CD4-positive, CD25-positive, alpha-beta regulatory T cell (primary cell): ENCODE results near the gene SPDYE16. TPM values are rescaled to one million over a fixed set of nuclear protein-coding genes. Genes with fewer than 3 reads are reported as not detected.
"Not testable (repeated sequence)": the region's sequence is repeated elsewhere in the genome, so short reads cannot be mapped to it uniquely, and the experiment has no call there.

Experiments used
- ATAC-seq, 2 donors: fragments of 150-1000 bp; cut with Tn5 transposase; one replicate each; pipeline ENCODE4 v1.10.0; 2021; ENCODE audit warnings: low read depth in 2 of 2, moderate number of reproducible peaks in 2 of 2, moderate library complexity in 1 of 2
- DNase-seq, 3 donors: peaks; one replicate each; pipeline versions ENCODE4 v3.0.0 to v3.0.0-alpha.2; 2012 to 2022; ENCODE audit warnings: mixed read lengths in 1 of 3
- H3K27ac ChIP-seq: one replicate; pipeline ENCODE4 v1.7.0; 2013; ENCODE audit warnings: mild to moderate bottlenecking, low read length; ENCODE audit not compliant: insufficient read depth, poor library complexity, severe bottlenecking
- H3K27me3 ChIP-seq: one replicate; pipeline ENCODE4 v1.7.0; 2013; ENCODE audit warnings: low read length; ENCODE audit not compliant: control insufficient read depth, insufficient read depth
- H3K36me3 ChIP-seq: one replicate; pipeline ENCODE4 v1.7.0; 2013; ENCODE audit warnings: mild to moderate bottlenecking, low read length, moderate library complexity; ENCODE audit not compliant: control insufficient read depth, insufficient read depth
- H3K4me1 ChIP-seq: 2 replicates; pipeline ENCODE4 v1.7.0; 2013; ENCODE audit warnings: mild to moderate bottlenecking, low read length; ENCODE audit not compliant: insufficient read depth, control insufficient read depth, poor library complexity, severe bottlenecking
- H3K4me3 ChIP-seq: one replicate; pipeline ENCODE4 v1.7.0; 2013; ENCODE audit warnings: low read depth, mild to moderate bottlenecking, low read length, moderate library complexity
- H3K9me3 ChIP-seq, 2 experiments: 1 replicate in 1 of 2; 2 replicates in 1 of 2; pipeline ENCODE4 v1.7.0; 2013; ENCODE audit warnings: low read length in 2 of 2, mild to moderate bottlenecking in 1 of 2, moderate library complexity in 1 of 2; ENCODE audit not compliant: control insufficient read depth in 2 of 2
- H3K27ac Mint-ChIP-seq, 3 donors: one replicate each; pipeline ENCODE4 v1.8.0; 2020 to 2022; ENCODE audit warnings: mild to moderate bottlenecking in 3 of 3, mixed read lengths in 3 of 3, moderate library complexity in 2 of 3
- H3K27me3 Mint-ChIP-seq: one replicate; pipeline ENCODE4 v1.8.0; 2022; ENCODE audit warnings: mild to moderate bottlenecking, mixed read lengths
- H3K36me3 Mint-ChIP-seq: one replicate; pipeline ENCODE4 v1.8.0; 2020; ENCODE audit warnings: mixed read lengths
- H3K4me1 Mint-ChIP-seq, 4 donors: one replicate each; pipeline ENCODE4 v1.8.0; 2020 to 2022; ENCODE audit warnings: mixed read lengths in 4 of 4, mild to moderate bottlenecking in 1 of 4
- H3K4me3 Mint-ChIP-seq, 4 donors: one replicate each; pipeline ENCODE4 v1.8.0; 2020 to 2022; ENCODE audit warnings: mild to moderate bottlenecking in 4 of 4, mixed read lengths in 4 of 4, moderate library complexity in 3 of 4
- H3K9me3 Mint-ChIP-seq, 7 donors: one replicate each; pipeline ENCODE4 v1.8.0; 2020 to 2022; ENCODE audit warnings: mixed read lengths in 7 of 7, mild to moderate bottlenecking in 3 of 7, moderate library complexity in 2 of 7
- polyA plus RNA-seq, 4 donors: library from polyadenylated mRNA; unstranded; fragments of 300-500 nt; fragmentation: Illumina TruSeq; gene quantifications; one replicate each; pipeline ENCODE4 v1.2.3, GENCODE V29; 2021
- total RNA-seq: library from RNA; stranded (reverse); gene quantifications from one replicate; pipeline ENCODE4 v1.2.3, GENCODE V29; 2022

SPDYE16 gene
- total and polyA plus RNA-seq, 5 donors from 2014 or later: 0.06 to 2.9 (median 0.09) TPM; not detected in 2

- Mint-ChIP-seq H3K27me3 (no peaks in the 10 kb centered on the region), H3K27ac (no peak overlapping the region), H3K4me1 (peaks cover 0 to 2% (median 0%) of the 10 kb centered on the region in 4 donors), H3K9me3 (no peaks in the 10 kb centered on the region), H3K36me3 (no peaks in the 10 kb centered on the region), H3K4me3 (no peak overlapping the region)
- no peak for DNase-seq
- Histone ChIP-seq H3K27me3 (no peaks in the 10 kb centered on the region), H3K9me3 (no peaks in the 10 kb centered on the region), H3K36me3 (peaks cover 5% of the 10 kb centered on the region), H3K4me1 (no peaks in the 10 kb centered on the region), H3K4me3 (no peak overlapping the region), H3K27ac (no peak overlapping the region)
- ATAC-seq: no peak
Observed at GRCh38 chr7:76505168-76506080, 37.7 kb downstream of the SPDYE16 start.

- ATAC-seq: peak in 1 of 2 donors; percentile 6
- not testable (repeated sequence) for H3K27me3 Mint-ChIP-seq, H3K36me3 Mint-ChIP-seq, DNase-seq, H3K27me3 ChIP-seq, H3K9me3 ChIP-seq, H3K27ac ChIP-seq, H3K9me3 Mint-ChIP-seq, H3K36me3 ChIP-seq, H3K4me1 ChIP-seq, H3K4me1 Mint-ChIP-seq, H3K27ac Mint-ChIP-seq, H3K4me3 Mint-ChIP-seq, H3K4me3 ChIP-seq
Observed at GRCh38 chr7:76504351-76505167, 38.5 kb downstream of the SPDYE16 start.

GRCh38 chr7:76503244-76503643 is 39.9 kb downstream of the SPDYE16 start:
- H3K27ac Mint-ChIP-seq, DNase-seq, ATAC-seq, H3K27ac ChIP-seq, H3K27me3 Mint-ChIP-seq, H3K36me3 ChIP-seq, H3K4me3 ChIP-seq, H3K4me1 Mint-ChIP-seq, H3K4me3 Mint-ChIP-seq, H3K27me3 ChIP-seq, H3K9me3 Mint-ChIP-seq, H3K4me1 ChIP-seq, H3K9me3 ChIP-seq, H3K36me3 Mint-ChIP-seq: not testable (repeated sequence)

GRCh38 chr7:76502836-76503235 is 40.3 kb downstream of the SPDYE16 start:
- H3K9me3 ChIP-seq, H3K27ac Mint-ChIP-seq, H3K36me3 ChIP-seq, H3K27ac ChIP-seq, H3K4me3 Mint-ChIP-seq, ATAC-seq, H3K4me1 Mint-ChIP-seq, H3K27me3 Mint-ChIP-seq, H3K9me3 Mint-ChIP-seq, DNase-seq, H3K4me3 ChIP-seq, H3K27me3 ChIP-seq, H3K36me3 Mint-ChIP-seq, H3K4me1 ChIP-seq: not testable (repeated sequence)

GRCh38 chr7:76502224-76502623 is 40.9 kb downstream of the SPDYE16 start:
- H3K4me1 Mint-ChIP-seq, DNase-seq, H3K27ac ChIP-seq, H3K36me3 ChIP-seq, H3K9me3 Mint-ChIP-seq, H3K4me3 Mint-ChIP-seq, H3K4me3 ChIP-seq, H3K36me3 Mint-ChIP-seq, H3K27me3 ChIP-seq, H3K9me3 ChIP-seq, H3K27me3 Mint-ChIP-seq, H3K27ac Mint-ChIP-seq, H3K4me1 ChIP-seq, ATAC-seq: not testable (repeated sequence)

- not testable (repeated sequence) for H3K4me1 ChIP-seq, H3K9me3 Mint-ChIP-seq, H3K27ac Mint-ChIP-seq, H3K4me1 Mint-ChIP-seq, H3K27me3 Mint-ChIP-seq, H3K9me3 ChIP-seq, ATAC-seq, H3K36me3 Mint-ChIP-seq, H3K27ac ChIP-seq, H3K4me3 ChIP-seq, DNase-seq, H3K4me3 Mint-ChIP-seq, H3K36me3 ChIP-seq, H3K27me3 ChIP-seq
Observed at GRCh38 chr7:76499924-76500241, 43.2 kb downstream of the SPDYE16 start.

GRCh38 chr7:76499201-76499923 is 43.7 kb downstream of the SPDYE16 start:
- not testable (repeated sequence) for H3K27ac Mint-ChIP-seq

More at GRCh38 chr7:76499201-76499923, 43.7 kb downstream of the SPDYE16 start:
- not testable (repeated sequence) for DNase-seq, ATAC-seq, H3K4me3 ChIP-seq, H3K9me3 ChIP-seq, H3K36me3 ChIP-seq, H3K4me1 ChIP-seq, H3K27ac ChIP-seq, H3K27me3 Mint-ChIP-seq, H3K9me3 Mint-ChIP-seq, H3K4me1 Mint-ChIP-seq, H3K27me3 ChIP-seq, H3K36me3 Mint-ChIP-seq, H3K4me3 Mint-ChIP-seq
